Smooth muscle cell (in vitro differentiated cells): ENCODE data around the gene PTPRM. TPM values are rescaled to one million over a fixed set of nuclear protein-coding genes. Genes with fewer than 3 reads are reported as not detected.

Experiments used
- DNase-seq: peaks from one replicate; lab custom pipeline; 2025; ENCODE audit not compliant: unreplicated experiment; lab: John Stamatoyannopoulos, UW
- H2AFZ ChIP-seq: fragments of 200-600 bp; sonication (generic); 2 replicates; pipeline ENCODE4 v1.6.0; 2016; ENCODE audit warnings: antibody characterized with exemption, low read depth, mild to moderate bottlenecking
- H3F3A ChIP-seq: fragments of 200-600 bp; sonication (generic); 2 replicates; pipeline ENCODE4 v1.6.0; 2017; ENCODE audit warnings: antibody characterized with exemption, low read depth
- H3K27ac ChIP-seq: fragments of 200-600 bp; sonication (generic); 2 replicates; pipeline ENCODE4 v1.5.1; 2016; ENCODE audit warnings: low read depth, mild to moderate bottlenecking
- H3K27me3 ChIP-seq: fragments of 200-600 bp; sonication (generic); 2 replicates; pipeline ENCODE4 v1.6.1; 2016; ENCODE audit warnings: low read depth, mild to moderate bottlenecking
- H3K36me3 ChIP-seq: fragments of 200-600 bp; sonication (generic); 2 replicates; pipeline ENCODE4 v1.5.1; 2016; ENCODE audit warnings: low read depth
- H3K4me1 ChIP-seq: fragments of 200-600 bp; sonication (generic); 2 replicates; pipeline ENCODE4 v1.5.1; 2016; ENCODE audit warnings: low read depth
- H3K4me2 ChIP-seq: fragments of 200-600 bp; sonication (generic); 2 replicates; pipeline ENCODE4 v1.6.0; 2016; ENCODE audit warnings: mild to moderate bottlenecking
- H3K4me3 ChIP-seq: fragments of 200-600 bp; sonication (generic); 2 replicates; pipeline ENCODE4 v1.5.1; 2016; ENCODE audit warnings: mild to moderate bottlenecking
- H3K79me2 ChIP-seq: fragments of 200-600 bp; sonication (generic); 2 replicates; pipeline ENCODE4 v1.6.0; 2016; ENCODE audit warnings: low read depth, mild to moderate bottlenecking
- H3K9ac ChIP-seq: fragments of 200-600 bp; sonication (generic); 2 replicates; pipeline ENCODE4 v1.6.0; 2016; ENCODE audit warnings: low read depth
- H3K9me3 ChIP-seq: fragments of 200-600 bp; sonication (generic); replicated peaks from 2 replicates; pipeline ENCODE4 v1.5.1; 2016; ENCODE audit warnings: low read depth
- H4K20me1 ChIP-seq: fragments of 200-600 bp; sonication (generic); 2 replicates; pipeline ENCODE4 v1.6.0; 2016; ENCODE audit warnings: low read depth
- WGBS: methylation state at CpG from one replicate; pipeline ENCODE4 v1.1.7; 2016; ENCODE audit warnings: low lambda C conversion rate; 5-methylcytosine and 5-hydroxymethylcytosine counted together
- polyA plus RNA-seq: library from polyadenylated mRNA; unstranded; fragments of >200 nt; fragmentation: Nextera tagmentation; extraction: Ambion mirVana; gene quantifications from 2 replicates; pipeline ENCODE4 v1.2.1, GENCODE V29; 2016
- total RNA-seq: library from RNA; depleted of rRNA; stranded (reverse); fragments of >200 nt; gene quantifications from 2 replicates; pipeline ENCODE4 v1.2.3, GENCODE V29; 2014
- TF ChIP-seq, protein P1 (sequence below): fragments of 200-600 bp; sonication (generic); IDR thresholded peaks from 2 replicates; pipeline ENCODE4 v1.5.1; 2017; ENCODE audit warnings: borderline replicate concordance, mild to moderate bottlenecking, antibody characterized with exemption; ENCODE audit not compliant: insufficient read depth, poor library complexity, severe bottlenecking

PTPRM gene
- total and polyA plus RNA-seq, 2 experiments from 2014 or later: 57.5 to 115 TPM

DNA sequence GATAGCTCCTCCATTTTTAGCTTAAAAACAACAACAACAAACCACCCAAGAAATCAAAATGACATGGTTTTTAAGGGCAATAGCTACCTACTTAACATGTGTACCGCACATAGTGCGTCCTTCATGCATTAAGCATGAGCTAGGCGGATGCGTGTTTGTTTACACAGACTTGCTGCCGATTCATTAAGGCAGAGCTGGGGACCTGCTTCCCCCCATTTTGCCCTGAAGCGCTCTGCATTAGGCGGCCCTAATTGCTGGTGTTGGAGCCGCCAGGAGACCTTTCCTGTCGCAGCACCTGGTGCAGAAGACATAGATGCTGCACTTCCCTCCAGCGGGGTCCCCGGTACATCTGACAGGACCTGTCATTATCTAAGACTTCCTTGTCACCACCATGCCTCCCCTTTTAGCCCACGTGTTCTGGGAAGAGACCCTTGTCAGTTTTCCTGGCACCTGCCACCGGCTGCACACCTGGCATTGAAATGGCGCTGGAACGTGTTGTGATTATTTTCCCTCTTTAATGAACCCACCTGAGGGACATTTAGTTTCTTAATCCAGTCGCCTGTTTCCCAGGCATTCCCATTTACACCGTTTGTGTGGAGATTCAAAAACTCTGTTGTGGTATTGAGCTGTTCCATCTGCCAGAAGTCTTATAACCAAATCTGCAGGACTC lies 781.1 kb downstream of the PTPRM start:
- TF ChIP-seq, protein P1, sequence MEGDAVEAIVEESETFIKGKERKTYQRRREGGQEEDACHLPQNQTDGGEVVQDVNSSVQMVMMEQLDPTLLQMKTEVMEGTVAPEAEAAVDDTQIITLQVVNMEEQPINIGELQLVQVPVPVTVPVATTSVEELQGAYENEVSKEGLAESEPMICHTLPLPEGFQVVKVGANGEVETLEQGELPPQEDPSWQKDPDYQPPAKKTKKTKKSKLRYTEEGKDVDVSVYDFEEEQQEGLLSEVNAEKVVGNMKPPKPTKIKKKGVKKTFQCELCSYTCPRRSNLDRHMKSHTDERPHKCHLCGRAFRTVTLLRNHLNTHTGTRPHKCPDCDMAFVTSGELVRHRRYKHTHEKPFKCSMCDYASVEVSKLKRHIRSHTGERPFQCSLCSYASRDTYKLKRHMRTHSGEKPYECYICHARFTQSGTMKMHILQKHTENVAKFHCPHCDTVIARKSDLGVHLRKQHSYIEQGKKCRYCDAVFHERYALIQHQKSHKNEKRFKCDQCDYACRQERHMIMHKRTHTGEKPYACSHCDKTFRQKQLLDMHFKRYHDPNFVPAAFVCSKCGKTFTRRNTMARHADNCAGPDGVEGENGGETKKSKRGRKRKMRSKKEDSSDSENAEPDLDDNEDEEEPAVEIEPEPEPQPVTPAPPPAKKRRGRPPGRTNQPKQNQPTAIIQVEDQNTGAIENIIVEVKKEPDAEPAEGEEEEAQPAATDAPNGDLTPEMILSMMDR: no peak
- no peaks in the 10 kb centered on the region for H3K4me1 ChIP-seq
- WGBS: 95% methylated on average over 17 of the region's 17 CpGs

DNA sequence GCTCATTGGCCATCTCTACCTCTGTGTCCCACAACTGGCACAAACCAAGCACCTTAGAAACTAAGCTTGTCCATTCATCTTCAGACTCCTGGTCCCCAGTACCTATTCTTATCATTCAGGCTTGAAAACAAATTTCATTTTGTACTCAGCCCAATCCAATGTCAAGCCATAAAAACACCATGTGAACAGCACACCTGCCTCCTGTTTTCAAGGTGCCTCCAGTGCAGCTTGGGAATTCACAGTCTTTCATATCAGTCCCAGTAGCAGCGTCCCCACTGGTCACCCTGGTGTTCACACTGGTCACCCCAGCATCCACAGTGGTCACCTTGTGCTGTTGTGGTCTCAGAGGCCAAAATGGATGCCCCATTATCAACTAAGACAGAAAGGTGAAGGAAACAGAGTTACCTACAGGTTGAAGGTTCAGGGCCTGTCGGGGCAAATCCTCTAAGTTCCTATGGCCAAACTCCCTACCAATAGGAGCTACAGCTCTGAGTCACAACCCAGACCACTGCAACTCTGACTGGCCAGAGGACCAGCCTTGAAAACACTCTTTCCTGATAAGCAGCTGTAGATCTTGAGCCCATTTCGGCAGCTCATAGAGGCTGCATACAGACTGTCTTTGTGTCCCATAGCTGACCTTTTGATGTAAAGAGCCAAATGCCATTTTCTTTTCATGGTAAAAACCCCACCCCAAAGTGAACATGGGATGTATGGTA lies 782.6 kb downstream of the PTPRM start:
- DNase-seq: no peak
- Histone ChIP-seq H3K9ac (no peak overlapping the region), H2AFZ (no peak overlapping the region), H3K9me3 (no peaks in the 10 kb centered on the region), H3K79me2 (no peaks in the 10 kb centered on the region), H3K27ac (no peak overlapping the region), H3K27me3 (no peaks in the 10 kb centered on the region), H3K4me2 (no peak overlapping the region), H3K4me3 (no peak overlapping the region), H4K20me1 (no peaks in the 10 kb centered on the region), H3K4me1 (no peaks in the 10 kb centered on the region), H3F3A (no peaks in the 10 kb centered on the region), H3K36me3 (peaks cover 3% of the 10 kb centered on the region)
- TF ChIP-seq, protein P1: no peak
- WGBS: 95% methylated on average over 3 of the region's 3 CpGs

More for the DNA sequence above, 781.1 kb downstream of the PTPRM start:
- Histone ChIP-seq H3K9me3 (no peaks in the 10 kb centered on the region), H3K27me3 (no peaks in the 10 kb centered on the region), H3K36me3 (peaks cover 3% of the 10 kb centered on the region), H3K4me2 (no peak overlapping the region), H3K4me3 (no peak overlapping the region), H3K27ac (no peak overlapping the region), H2AFZ (no peak overlapping the region), H3K79me2 (no peaks in the 10 kb centered on the region), H4K20me1 (no peaks in the 10 kb centered on the region), H3K9ac (no peak overlapping the region), H3F3A (no peaks in the 10 kb centered on the region)
- DNase-seq: no peak

DNA sequence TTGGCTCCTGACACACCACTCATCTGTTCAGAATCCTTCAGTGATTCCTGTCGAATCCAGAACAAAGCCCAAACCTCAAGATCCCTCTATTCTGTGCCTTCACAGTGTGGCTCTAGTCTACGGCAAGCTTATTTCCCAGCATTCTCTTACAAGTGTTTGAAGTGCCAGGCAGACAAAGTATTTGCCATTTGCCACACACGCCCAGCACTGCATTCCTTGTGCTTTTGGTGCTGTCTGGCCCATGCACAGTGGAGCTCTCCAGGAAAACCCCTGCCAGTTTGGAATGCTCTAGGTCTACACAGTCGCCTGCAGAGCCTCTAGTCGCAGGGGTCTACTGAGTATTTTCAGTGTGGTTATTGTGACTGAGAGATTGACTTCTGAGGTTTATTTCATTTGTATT lies 783.5 kb downstream of the PTPRM start:
- Histone ChIP-seq H3K9ac (no peak overlapping the region), H3K27me3 (no peaks in the 10 kb centered on the region), H2AFZ (no peak overlapping the region), H3K27ac (no peak overlapping the region), H3F3A (no peaks in the 10 kb centered on the region), H4K20me1 (no peaks in the 10 kb centered on the region), H3K9me3 (no peaks in the 10 kb centered on the region), H3K79me2 (no peaks in the 10 kb centered on the region), H3K4me2 (no peak overlapping the region), H3K4me3 (no peak overlapping the region), H3K36me3 (peaks cover 3% of the 10 kb centered on the region), H3K4me1 (no peaks in the 10 kb centered on the region)
- TF ChIP-seq, protein P1: no peak
- 78% methylated on average over 5 of the region's 5 CpGs for whole genome bisulfite sequencing
- DNase-seq: no peak

DNA sequence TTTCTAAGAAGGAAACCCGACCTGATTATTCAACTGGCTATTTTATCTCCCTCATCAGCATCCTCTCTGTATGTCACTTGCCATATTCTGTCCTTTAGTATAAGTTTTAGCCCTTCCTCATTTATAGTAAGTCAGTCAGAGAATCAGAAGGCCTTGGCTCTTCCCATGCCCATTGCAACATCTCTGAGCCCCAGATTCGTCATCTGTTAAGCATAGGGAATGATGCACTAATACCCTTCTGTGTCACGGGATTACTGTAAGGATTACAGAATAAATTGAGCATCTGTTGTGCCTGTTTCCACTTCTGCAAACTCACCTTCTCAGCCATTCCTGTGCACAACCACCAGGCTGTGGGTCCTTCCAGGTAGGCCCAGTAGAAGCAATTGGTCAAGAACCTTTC lies 784.0 kb downstream of the PTPRM start:
- H3K4me2 ChIP-seq: no peak overlapping the region
- no peaks in the 10 kb centered on the region for H3K27me3 ChIP-seq
- no peak overlapping the region for H3K9ac ChIP-seq
- no peak for DNase-seq
- TF ChIP-seq, protein P1: no peak
- H4K20me1 ChIP-seq: no peaks in the 10 kb centered on the region
- no peaks in the 10 kb centered on the region for H3K4me1 ChIP-seq
- H3K9me3 ChIP-seq: no peaks in the 10 kb centered on the region
- H3K27ac ChIP-seq: no peak overlapping the region
- H3K4me3 ChIP-seq: no peak overlapping the region
- H3F3A ChIP-seq: no peaks in the 10 kb centered on the region
- no peaks in the 10 kb centered on the region for H3K79me2 ChIP-seq
- H2AFZ ChIP-seq: no peak overlapping the region
- H3K36me3 ChIP-seq: peaks cover 3% of the 10 kb centered on the region
- 83% methylated on average over 3 of the region's 3 CpGs for WGBS
